Tibial nerve (tissue), 4 donors: ENCODE results near the gene HK3. TPM values are rescaled to one million over a fixed set of nuclear protein-coding genes. Genes with fewer than 3 reads are reported as not detected.

ENCODE experiments used
- DNase-seq, 2 donors: peaks; one replicate each; pipeline ENCODE4 v3.0.0-alpha.2; 2019; ENCODE audit warnings: low spot score in 2 of 2
- H3K27ac ChIP-seq, 4 donors: fragments of 200-600 bp; sonication (generic) in 3 of 4; one replicate each; pipeline ENCODE4 v1.5.1; 2017 to 2019; ENCODE audit warnings: mild to moderate bottlenecking in 1 of 4
- H3K27me3 ChIP-seq, 2 donors: fragments of 200-600 bp; sonication (generic) in 1 of 2; one replicate each; pipeline versions ENCODE4 v1.5.1 to v1.6.0; 2017 to 2019
- H3K36me3 ChIP-seq, 3 donors: fragments of 200-600 bp; sonication (generic); one replicate each; pipeline ENCODE4 v1.5.1; 2018 to 2019
- H3K4me1 ChIP-seq, 4 donors: fragments of 200-600 bp; sonication (generic) in 3 of 4; one replicate each; pipeline ENCODE4 v1.5.1; 2017 to 2019
- H3K4me3 ChIP-seq, 4 donors: fragments of 200-600 bp; sonication (generic) in 3 of 4; one replicate each; pipeline ENCODE4 v1.5.1; 2017 to 2019; ENCODE audit warnings: mild to moderate bottlenecking in 1 of 4, moderate library complexity in 1 of 4
- H3K9me3 ChIP-seq, 4 donors: fragments of 200-600 bp; sonication (generic) in 3 of 4; one replicate each; pipeline ENCODE4 v1.5.1; 2017 to 2019
- CTCF ChIP-seq, 5 experiments: fragments of 200-600 bp in 3 of 5; fragments of 450-650 bp in 2 of 5; sonication (generic) in 3 of 5; IDR thresholded peaks; one replicate each; pipeline ENCODE4 v1.5.1; 2016 to 2019; ENCODE audit warnings: antibody characterized with exemption in 5 of 5, mild to moderate bottlenecking in 3 of 5, moderate library complexity in 2 of 5
- EP300 ChIP-seq, 2 donors: sonication (generic); formaldehyde crosslinking; IDR thresholded peaks; one replicate each; pipeline ENCODE4 v1.6.1; 2017; ENCODE audit warnings: antibody characterized with exemption in 2 of 2, mild to moderate bottlenecking in 1 of 2
- POLR2A ChIP-seq, 2 donors: fragments of 450-650 bp; IDR thresholded peaks; one replicate each; pipeline ENCODE4 v1.6.1; 2017; ENCODE audit warnings: antibody characterized with exemption in 2 of 2, mild to moderate bottlenecking in 2 of 2, moderate library complexity in 2 of 2
- WGBS, 2 donors: methylation state at CpG; one replicate each; pipeline ENCODE4 v1.1.5; 2018; 5-methylcytosine and 5-hydroxymethylcytosine counted together
- total RNA-seq, 4 donors: library from RNA; depleted of rRNA; stranded (reverse); fragments of >200 nt; gene quantifications; one replicate each; pipeline ENCODE4 v1.1.0, GENCODE V29; 2016

Gene HK3
- total RNA-seq, 4 donors from 2014 or later: 6.7 to 24.0 (median 15.0) TPM

GRCh38 chr5:176863041-176863764 lies 35.9 kb downstream of the HK3 start:
- H3K36me3 ChIP-seq: no peaks in the 10 kb centered on the region
- no peaks in the 10 kb centered on the region for H3K4me1 ChIP-seq
- 15 to 20% methylated on average over 15 of the region's 15 CpGs for WGBS, 2 donors
- no peak overlapping the region for H3K4me3 ChIP-seq
- DNase-seq: no peak
- no peak overlapping the region for H3K27ac ChIP-seq
- TF ChIP-seq EP300 (IDR thresholded peaks at IDR 0.05) (no peak), POLR2A (IDR thresholded peaks at IDR 0.05) (no peak), CTCF (IDR thresholded peaks at IDR 0.05) (no peak)
- peaks cover 0 to 70% of the 10 kb centered on the region in 2 donors for H3K27me3 ChIP-seq
- no peaks in the 10 kb centered on the region for H3K9me3 ChIP-seq

GRCh38 chr5:176862330-176862995 lies 36.7 kb downstream of the HK3 start:
- no peak overlapping the region for H3K27ac ChIP-seq
- DNase-seq: no peak
- WGBS, 2 donors: 58 to 59% methylated on average over 22 to 24 of the region's 28 CpGs
- H3K4me3 ChIP-seq: no peak overlapping the region
- no peaks in the 10 kb centered on the region for H3K36me3 ChIP-seq
- H3K9me3 ChIP-seq: no peaks in the 10 kb centered on the region
- peaks cover 0 to 70% of the 10 kb centered on the region in 2 donors for H3K27me3 ChIP-seq
- no peak for TF ChIP-seq EP300 (IDR thresholded peaks at IDR 0.05)
- TF ChIP-seq POLR2A (IDR thresholded peaks at IDR 0.05): no peak
- no peak for TF ChIP-seq CTCF (IDR thresholded peaks at IDR 0.05)
- no peaks in the 10 kb centered on the region for H3K4me1 ChIP-seq

GRCh38 chr5:176861276-176861675 lies 37.9 kb downstream of the HK3 start:
- Histone ChIP-seq H3K27ac (no peak overlapping the region), H3K9me3 (no peaks in the 10 kb centered on the region), H3K27me3 (peaks cover 0 to 58% of the 10 kb centered on the region in 2 donors), H3K4me3 (no peak overlapping the region), H3K4me1 (no peaks in the 10 kb centered on the region), H3K36me3 (no peaks in the 10 kb centered on the region)
- TF ChIP-seq CTCF (IDR thresholded peaks at IDR 0.05): no peak
- TF ChIP-seq POLR2A (IDR thresholded peaks at IDR 0.05): no peak
- TF ChIP-seq EP300 (IDR thresholded peaks at IDR 0.05): no peak
- no peak for DNase-seq
- 70 to 100% methylated on average over 2 to 6 of the region's 11 CpGs for WGBS, 2 donors

GRCh38 chr5:176860381-176860780 lies 38.8 kb downstream of the HK3 start:
- TF ChIP-seq POLR2A (IDR thresholded peaks at IDR 0.05) (no peak), EP300 (IDR thresholded peaks at IDR 0.05) (no peak), CTCF (IDR thresholded peaks at IDR 0.05) (no peak)
- Histone ChIP-seq H3K36me3 (no peaks in the 10 kb centered on the region), H3K4me1 (no peaks in the 10 kb centered on the region), H3K4me3 (no peak overlapping the region), H3K9me3 (no peaks in the 10 kb centered on the region), H3K27ac (no peak overlapping the region), H3K27me3 (peaks cover 0 to 50% of the 10 kb centered on the region in 2 donors)
- no peak for DNase-seq
- 41 to 71% methylated on average over 6 to 11 of the region's 11 CpGs for WGBS, 2 donors

- DNase-seq: no peak
- no peak overlapping the region for H3K27ac ChIP-seq
- H3K9me3 ChIP-seq: no peaks in the 10 kb centered on the region
- H3K4me3 ChIP-seq: no peak overlapping the region
- 40 to 63% methylated on average over 1 to 8 of the region's 10 CpGs for WGBS, 2 donors
- H3K27me3 ChIP-seq: peaks cover 0 to 45% of the 10 kb centered on the region in 2 donors
- no peaks in the 10 kb centered on the region for H3K36me3 ChIP-seq
- no peaks in the 10 kb centered on the region for H3K4me1 ChIP-seq
- TF ChIP-seq POLR2A (IDR thresholded peaks at IDR 0.05): no peak
- no peak for TF ChIP-seq EP300 (IDR thresholded peaks at IDR 0.05)
Measured at GRCh38 chr5:176859916-176860315, 39.2 kb downstream of the HK3 start.
